HG03280 (cell line): Measurements from ENCODE around the gene RELN.
"Not testable (repeated sequence)": the region's sequence is repeated elsewhere in the genome, so short reads cannot be mapped to it uniquely, and the experiment has no call there.

Experiments
- ATAC-seq: cut with Tn5 transposase; IDR thresholded peaks from one replicate; pipeline ENCODE4 v1.9.1; 2021; ENCODE audit warnings: mild to moderate bottlenecking, moderate library complexity; ENCODE audit not compliant: unreplicated experiment

RELN gene

DNA sequence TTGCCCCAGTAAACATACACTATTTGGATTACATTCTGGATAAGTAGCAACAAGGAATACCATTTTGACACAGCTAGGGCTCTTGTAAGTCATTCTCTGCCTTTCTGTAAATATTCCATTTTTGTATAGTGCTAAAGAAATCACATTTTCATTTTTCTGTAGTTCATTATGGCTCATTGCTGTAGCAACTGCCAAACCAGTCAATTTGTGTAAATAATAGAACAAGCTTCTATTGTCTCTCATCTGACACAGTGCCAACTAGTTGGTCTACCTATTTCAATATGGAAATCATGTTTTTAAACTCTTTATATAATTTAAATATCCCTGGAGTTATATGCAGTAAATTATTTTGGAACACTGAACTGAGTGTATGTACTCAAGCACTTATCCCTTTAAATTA is 193.7 kb downstream of the RELN start:
- no peak for ATAC-seq

DNA sequence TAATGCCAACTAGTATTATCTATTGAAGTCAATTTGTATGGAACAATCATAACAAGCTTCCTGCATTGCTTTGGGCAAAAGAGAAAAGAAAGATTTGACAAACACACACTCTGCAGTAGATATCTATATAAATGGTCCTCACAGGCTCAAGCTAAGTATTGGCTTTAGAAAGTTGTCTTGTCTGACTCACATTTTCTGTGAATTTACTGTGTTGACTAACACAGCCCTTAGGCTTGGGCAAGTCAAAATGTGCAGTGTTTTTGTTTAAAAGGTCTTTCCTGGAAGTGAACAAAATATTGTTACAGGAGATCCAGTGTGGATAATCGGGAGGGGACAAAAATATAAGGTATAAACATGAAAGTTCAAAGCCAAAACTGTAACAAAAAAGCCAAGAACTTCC is 194.4 kb downstream of the RELN start:
- ATAC-seq = no peak

- no peak for ATAC-seq
Measured at GRCh38 chr7:103794424-103794823, 195.0 kb downstream of the RELN start.

GRCh38 chr7:103793614-103794013 is 195.8 kb downstream of the RELN start:
- ATAC-seq = no peak

DNA sequence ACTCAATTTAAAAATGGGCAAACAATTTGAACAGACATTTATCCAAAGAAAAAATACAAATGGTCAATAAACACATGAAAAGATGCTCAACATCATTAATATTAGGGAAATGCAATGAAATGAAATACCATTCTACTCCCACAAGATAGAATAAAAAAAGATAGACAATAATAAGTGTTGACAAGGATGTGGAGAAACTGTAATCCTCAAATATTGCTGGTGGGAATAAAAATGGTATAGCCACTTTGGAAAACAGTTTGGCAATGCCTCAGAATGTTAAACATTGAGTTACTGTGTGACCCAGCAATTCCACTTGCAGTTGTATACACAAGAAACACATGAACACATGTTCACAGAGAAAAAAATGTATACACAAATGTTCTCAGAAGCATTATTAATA is 197.6 kb downstream of the RELN start:
- ATAC-seq = no peak

GRCh38 chr7:103787041-103787440 is 202.4 kb downstream of the RELN start:
- not testable (repeated sequence) for ATAC-seq

- ATAC-seq = no peak
Measured at GRCh38 chr7:103784646-103785286, 204.7 kb downstream of the RELN start.

GRCh38 chr7:103781409-103781808 is 208.0 kb downstream of the RELN start:
- ATAC-seq = no peak

DNA sequence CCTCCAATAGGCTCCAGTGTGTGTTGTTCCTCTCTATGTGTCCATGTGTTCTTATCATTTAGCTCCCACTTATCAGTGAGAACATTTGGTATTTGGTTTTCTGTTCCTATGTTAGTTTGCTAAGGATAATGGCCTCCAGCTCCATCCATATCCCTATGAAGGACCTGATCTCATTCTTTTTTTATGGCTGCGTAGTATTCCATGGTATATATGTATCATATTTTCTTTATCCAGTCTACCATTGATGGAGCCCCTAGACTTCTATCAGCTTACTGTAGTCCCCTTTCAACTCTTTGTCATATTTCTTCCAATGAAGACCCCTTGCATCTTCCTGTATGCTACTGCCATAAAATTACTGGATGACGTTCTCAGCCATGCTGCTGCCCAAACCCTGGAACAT is 208.9 kb downstream of the RELN start:
- ATAC-seq = not testable (repeated sequence)

DNA sequence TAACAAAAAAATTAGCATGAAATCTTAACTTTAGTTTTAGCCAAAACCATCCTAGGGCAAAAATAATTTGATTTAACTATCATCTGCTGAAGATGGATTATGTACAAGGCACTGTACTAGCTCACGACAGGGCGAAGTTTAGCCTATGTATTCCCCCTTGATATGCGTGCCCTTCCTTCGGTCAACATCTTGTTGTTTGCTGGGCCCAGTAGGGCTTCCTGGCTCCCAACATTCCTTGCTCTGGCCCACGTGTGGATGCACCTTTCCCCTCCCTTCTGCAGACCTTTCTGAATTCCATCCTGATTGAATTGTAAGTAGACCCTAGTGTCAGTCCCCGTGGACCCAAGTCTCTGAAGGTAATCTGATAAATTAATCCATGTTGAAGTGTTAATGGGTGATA is 212.0 kb downstream of the RELN start:
- ATAC-seq = no peak

- no peak for ATAC-seq
Measured at GRCh38 chr7:103773726-103774125, 215.7 kb downstream of the RELN start.

GRCh38 chr7:103772171-103772773 is 217.2 kb downstream of the RELN start:
- ATAC-seq = no peak

DNA sequence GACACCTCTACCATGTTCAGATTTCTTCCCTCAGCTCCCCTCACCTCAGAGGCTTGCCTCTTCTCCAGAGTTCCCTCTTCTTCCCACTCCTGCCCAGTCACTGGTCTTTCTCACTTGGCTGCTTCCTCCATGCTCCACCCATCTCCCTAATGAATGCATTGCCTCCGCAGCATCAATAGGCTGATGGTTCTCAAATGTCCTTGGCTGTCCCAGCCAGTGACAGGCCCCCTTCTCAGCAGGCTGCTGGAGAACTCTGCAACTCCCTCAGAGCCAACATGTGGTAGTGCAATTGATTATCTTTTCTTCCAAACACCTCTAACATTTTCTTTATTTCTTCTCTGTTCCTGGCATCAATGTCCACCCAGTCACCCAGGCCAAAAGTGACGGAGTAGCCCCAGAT is 218.2 kb downstream of the RELN start:
- ATAC-seq = no peak

- ATAC-seq = no peak
Measured at GRCh38 chr7:103766660-103767059, 222.8 kb downstream of the RELN start.

- ATAC-seq = no peak
Measured at GRCh38 chr7:103765901-103766300, 223.6 kb downstream of the RELN start.

DNA sequence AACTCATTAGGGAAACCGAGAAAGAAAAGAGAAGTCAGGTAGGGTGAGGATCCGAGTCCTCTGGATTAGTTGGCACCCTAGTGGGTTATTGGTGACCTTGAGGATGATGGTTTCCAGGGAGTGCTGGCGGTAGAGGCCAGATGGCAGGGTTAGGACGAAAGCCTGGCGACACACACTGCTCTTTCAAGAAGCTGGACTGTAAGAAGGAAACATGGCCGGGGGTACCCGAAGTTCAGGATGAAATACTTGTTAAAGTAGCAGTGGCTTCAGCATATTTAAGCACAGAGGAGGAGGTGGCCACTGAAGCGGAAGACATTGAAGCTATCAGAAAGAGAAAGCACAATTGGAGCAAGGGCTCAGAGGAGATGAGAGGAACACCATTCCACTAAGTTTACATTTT is 224.6 kb downstream of the RELN start:
- ATAC-seq = no peak

GRCh38 chr7:103762877-103763276 is 226.6 kb downstream of the RELN start:
- ATAC-seq = no peak

- ATAC-seq = no peak
Measured at GRCh38 chr7:103762065-103762760, 227.2 kb downstream of the RELN start.

DNA sequence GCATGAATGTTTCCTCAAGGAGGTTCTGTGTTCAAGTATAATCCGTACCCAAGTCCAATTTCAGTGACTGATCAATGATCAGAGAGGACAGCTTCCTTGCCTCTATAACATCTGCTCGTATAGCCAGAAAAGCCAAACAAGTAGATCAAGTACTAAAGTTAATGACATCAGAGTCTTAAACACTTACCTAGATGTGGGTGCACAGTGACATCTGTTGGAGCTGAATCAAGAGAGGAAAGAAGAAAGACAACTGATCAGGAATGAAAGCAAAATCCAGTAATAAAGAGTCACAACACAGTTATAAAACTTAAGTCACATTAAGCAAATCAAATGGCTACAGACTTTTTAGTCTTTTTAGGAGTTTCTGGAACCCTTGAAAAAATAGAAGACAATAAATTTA is 236.5 kb downstream of the RELN start:
- ATAC-seq = no peak

DNA sequence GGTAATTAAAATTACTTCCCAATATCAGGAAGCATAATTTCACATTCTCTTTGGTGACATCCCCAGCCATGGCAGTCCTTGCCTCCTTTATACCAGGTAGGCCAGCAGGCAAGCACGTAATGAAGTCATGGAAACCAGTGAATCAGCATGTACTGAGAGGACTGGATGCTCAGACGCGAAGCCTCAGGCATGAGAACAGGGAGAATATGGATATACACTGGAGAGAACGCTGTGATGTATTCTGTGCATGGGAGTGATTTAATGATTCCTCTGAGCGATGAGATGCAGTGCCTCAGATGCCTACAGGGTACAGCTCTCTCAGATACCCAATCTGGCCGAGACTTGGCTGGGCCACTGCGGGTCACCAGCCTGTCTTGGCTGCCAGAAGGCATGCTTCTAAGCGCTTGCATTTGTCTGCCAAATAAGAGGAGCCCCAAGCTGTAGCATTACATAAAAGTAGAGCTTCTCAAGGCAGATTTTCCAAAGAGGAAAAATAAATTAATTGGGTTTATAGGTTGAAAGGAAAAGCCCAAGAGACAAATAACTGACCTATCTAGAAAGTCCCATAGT is 238.1 kb downstream of the RELN start:
- ATAC-seq = no peak

DNA sequence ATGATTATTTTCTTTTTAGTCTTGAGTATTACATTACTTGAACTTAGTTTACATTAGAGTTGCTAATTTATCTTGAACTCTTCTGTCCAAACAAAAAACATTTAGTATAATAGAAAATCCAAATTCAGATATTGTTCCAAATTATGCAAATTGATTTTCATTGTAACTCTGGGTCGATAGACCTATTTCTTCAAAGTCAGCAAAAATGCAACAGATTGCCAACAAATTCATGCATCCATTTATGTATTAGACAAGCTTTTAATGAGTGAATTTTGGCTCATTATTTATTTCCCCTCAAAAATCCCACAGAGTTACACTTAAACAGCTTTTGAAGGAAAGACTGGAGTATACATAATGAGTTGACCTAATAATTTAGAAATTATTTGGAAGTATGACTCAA is 240.8 kb downstream of the RELN start:
- no peak for ATAC-seq

GRCh38 chr7:103735377-103735776 is 254.1 kb downstream of the RELN start:
- ATAC-seq = no peak
